GM19452 (cell line): Measurements from ENCODE around the gene DMBX1.

ENCODE experiments used
- ATAC-seq: cut with Tn5 transposase; IDR thresholded peaks from one replicate; pipeline ENCODE4 v1.9.1; 2021; ENCODE audit not compliant: unreplicated experiment

Gene DMBX1

GRCh38 chr1:46489638-46490405 lies at the start of gene DMBX1:
DMBX1 (plus strand) TSS chr1:46489836; CDS start chr1:46507011, 17,175 bp downstream.
- ATAC-seq: no peak

GRCh38 chr1:46440478-46440877 lies 49.2 kb upstream of the DMBX1 start:
- ATAC-seq: no peak

- peak; percentile 52 for ATAC-seq
These were observed 47.1 kb upstream of the DMBX1 start for GRCh38 chr1:46442317-46443161.

DNA sequence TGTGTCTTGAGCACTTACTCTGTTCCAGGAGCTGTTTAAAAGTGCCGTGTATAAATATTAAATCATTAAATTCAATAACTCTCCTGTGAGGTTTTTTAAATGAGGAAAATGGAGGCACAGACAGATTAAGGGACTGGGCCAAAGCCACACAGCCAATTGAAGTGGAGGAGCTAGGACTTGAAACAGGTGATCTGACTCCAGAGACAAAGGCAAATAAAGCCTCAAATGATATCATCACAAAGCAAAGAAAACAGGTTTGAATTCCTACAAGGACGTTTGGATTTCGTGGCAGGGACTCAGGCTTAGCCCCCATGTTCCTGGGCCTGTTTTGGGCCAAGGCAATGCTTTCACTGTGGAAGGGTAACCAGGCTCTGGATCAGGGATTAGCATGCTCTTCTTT lies 45.2 kb upstream of the DMBX1 start:
- ATAC-seq: no peak

DNA sequence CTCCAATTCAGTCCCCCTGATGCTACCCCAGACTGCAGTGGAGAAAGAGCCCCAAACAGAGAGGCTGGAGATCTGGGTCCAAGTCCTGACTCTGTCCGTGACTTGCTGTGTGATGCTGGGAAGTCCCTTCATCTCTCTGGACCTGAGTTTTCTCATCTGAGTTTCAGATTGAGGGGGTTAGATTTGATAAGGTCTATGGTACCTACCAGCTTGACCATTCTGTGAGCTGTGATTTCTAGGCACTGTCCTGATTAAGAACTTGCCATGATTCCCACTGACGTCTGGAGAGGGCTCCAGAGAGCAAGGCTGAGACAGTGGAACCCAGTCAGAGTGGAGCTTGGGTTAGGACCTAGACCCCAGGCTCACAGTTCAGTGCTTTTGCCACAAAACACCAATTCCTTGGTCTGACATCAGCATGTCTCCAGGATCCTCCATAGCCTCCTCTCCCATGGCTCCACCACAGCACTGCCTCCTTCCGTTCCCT lies 43.8 kb upstream of the DMBX1 start:
- ATAC-seq: no peak

DNA sequence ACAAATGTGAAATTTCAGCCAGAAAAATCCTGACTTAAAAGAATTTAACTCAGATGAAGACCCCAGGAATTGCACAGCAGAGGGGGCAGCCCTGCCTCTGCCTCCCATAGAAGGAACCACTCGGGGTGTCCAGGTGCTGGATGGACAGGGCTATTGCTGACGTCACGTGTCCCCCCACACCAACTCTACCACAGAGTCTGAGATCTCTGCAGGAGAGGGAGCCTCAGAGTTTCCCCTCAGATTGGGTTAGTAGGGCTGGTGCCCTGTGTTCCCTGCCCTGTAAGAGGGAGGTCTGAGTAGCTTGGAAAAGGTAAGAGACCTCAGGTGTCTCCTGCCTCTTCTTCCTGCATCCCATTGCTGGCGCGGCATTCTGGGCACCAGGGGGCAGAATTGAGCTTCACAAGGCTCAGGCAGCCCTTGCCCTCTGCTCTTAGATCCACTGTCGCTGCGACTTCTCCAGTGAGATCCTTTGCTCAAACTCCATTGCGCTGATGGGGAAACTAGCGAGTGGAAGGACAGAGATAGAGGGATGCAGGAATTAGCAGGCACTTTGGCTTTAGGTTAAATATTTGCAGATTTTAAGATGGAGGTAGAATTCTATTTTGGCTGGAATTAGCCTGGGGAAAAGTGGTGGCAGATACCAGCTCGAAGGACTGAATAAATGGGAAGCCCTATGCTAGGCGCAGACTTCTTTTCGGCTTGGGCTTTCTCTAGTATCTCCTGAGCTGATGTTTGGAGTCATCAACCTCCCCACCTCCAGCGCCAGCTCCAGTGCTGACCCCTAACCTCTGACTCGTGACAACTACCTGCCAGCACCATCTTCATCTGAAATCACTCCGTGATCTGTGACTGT lies 42.8 kb upstream of the DMBX1 start:
- no peak for ATAC-seq

DNA sequence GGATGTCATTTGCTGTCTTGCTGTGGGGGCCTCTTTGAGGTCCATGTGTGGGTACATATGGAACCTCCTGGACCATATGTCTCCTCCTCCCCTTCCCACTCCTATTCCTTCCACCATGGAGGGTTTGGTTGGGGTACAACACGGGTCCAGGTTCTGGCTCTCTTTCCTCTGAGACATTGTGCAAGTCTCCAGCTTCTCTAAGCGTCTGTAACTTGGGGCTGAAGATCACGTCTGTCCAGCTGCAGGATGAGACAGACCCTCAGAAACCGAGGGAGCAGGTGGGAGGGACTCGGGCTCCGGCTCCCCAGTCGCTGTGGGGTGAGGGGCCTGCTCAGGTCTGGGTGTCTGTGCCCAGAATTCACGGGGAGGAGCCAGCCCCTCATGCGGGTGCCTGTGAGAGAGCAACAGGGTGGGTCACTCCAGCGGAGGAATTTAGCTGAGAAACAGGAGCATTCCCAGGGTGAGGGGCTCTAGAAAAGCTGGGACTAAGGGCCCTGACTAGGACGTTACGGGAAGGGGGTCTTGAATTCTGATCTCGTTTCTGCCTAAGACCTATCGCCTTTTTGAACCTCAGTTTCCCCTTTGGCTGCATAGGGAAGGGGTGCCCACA lies 42.0 kb upstream of the DMBX1 start:
- ATAC-seq: no peak

DNA sequence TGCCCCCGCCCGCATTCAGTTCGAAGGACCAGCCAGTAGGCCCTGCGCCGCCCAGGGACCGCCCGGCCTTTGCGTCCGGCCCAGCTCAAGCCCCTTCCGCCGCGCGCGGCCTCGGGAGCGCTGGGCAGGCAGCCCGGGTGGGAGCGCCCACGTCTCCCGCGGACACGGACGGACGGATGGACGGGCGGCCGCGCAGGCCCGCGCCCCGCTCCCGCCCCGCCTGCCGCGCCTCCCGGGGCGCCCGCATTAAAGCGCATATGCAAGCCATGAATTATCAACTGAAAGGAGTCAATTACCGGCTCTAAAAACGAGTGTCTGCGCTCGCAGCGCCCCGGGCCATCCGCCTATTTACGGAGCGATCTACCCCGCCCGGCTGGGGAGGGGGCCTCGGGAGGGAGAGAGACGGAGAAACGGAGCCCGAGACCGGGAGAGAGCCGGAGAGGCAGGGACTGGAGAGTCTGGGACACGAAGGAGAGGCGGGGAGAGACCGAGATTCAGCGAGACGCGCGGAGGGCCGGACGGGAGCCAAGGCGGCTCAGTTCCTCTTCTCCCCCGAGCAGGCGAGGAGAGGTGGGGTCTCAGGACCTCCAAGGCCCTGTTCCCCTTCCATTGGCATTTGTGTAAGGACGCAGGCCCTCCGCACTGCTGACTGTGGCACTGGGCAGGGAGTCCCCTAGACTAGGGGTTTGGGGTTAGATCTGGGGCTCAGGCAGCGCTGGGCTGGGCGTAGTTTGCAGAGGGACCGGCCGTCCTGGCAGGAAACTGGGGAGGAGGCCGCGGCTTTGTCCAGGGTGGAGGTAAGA lies 41.3 kb upstream of the DMBX1 start:
- no peak for ATAC-seq

DNA sequence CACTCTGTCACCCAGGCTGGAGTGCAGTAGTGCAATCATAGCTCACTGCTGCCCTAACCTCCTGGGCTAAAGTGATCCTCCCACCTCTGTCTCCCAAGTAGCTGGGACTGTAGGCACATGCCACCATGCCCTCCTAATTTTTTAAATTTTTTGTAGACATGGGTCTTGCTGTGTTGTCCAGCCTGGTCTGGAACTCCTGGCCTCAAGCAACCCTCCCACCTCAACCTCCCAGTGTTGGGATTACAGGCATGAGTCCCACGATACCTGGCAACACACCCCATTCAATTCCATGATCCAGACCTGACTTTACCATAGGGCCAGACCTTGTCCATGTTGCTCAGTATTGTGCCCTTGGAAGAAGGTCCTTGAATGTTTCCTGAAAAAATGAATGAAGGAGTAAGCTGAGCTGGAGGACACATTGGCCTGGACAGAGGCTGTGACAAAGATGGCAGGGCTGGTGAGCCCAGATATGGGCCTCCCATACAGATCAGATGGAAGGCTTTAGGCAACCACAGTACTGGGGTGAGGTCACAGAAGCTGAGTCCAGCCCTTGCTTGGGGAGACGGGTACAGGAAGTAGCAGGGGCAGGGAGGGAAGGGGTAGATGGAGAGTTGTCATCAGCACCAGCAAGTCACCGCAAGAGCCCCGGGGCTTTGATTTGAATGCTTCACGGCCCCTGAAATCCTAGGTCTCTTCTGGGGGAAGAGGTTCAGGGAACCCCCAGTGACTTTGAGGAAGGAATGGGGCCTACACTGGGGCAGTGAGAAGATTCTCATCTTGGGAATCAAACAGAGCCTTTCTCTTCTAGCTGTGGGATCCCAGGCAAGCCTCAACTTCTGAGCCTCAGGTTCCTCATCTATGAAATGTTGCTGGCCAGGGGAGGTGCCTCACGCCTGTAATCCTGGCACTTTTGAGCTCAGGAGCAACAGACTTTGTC lies 40.1 kb upstream of the DMBX1 start:
- ATAC-seq: no peak

- ATAC-seq: no peak
These were observed 39.5 kb upstream of the DMBX1 start for GRCh38 chr1:46450160-46450517.

DNA sequence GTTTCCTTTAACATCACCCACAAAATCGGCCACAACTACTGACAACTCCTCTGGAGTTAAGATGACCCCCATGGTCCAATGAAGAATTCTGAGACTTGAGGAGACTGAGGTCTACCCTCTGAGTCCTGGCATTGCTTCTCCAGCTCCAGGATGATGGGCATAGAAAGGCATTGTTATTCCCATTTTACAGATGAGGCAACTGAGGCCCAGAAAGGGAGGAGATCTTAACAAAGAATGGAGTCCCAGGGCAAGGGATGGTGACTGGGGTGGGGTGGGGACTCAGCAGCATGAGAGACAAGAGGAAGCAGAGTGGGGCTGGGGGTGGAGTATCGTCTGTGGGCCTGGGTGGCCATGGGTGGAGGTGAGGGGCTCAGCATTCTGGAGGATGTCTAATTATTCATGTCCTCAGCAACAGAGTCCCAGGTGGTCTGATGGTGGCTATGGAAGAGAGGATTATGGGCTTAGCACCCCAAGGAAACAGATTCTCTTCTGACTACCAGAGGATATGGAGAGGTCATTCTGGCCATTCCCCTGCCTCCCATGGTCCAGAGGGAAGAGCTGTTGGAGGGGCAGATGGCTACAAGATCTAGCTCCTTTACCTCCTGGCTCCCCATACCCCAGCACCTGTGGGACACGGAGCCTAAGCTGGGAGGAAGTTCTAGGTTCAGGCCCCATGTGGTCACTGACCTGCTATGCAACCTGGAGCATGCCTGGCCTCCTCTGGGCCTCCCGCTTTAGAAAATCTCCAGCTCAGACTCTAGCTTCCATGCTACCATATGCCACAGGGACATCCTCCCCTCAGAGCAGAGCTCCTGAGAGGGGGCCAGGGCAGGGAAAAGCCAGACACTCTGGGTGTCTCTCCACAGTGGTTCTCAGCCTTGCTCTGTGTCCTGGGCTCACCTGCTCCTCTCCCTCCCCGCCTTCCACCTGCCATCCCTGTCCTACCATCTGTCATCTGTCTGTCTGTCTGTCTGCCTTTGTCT lies 37.4 kb upstream of the DMBX1 start:
- no peak for ATAC-seq

- ATAC-seq: no peak
These were observed 36.7 kb upstream of the DMBX1 start for GRCh38 chr1:46452931-46453325.

DNA sequence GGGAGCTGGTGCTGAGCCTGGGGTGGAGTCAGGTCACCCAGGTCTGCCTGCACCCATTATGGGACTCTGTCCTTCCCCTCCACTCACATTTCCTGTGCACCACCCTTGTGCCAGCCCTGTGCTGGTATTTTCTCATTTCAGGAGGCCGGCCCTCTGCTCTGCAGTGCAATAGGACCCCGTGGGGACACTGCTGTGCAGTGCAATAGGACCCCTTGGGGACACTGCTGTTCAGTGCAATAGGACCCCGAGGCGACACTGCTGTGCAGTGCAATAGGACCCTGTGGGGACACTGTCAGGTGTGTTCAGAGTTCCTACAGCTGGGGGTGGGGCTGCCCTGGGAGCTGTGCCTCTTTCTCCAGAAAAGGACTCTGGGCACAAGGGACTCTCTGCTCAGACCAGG lies 36.2 kb upstream of the DMBX1 start:
- no peak for ATAC-seq

DNA sequence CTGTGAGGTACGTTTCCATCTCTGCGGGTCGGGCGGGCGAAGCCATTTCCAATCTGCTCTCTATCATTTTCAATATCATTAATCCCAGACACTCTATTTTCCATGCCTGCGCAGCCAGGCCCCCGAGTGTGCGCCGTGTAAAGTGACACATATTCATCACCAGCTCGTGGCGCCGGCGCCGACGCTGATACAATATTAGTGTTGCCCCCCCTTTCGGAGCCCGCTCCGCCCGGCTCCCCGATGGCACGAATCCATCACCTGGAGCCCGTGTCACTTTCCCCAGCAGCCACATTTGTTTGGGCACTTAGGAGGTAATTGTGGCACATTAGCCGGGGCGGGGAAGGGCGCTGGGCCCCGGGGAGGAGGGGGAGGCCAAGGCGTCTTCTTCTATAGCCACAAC lies 33.7 kb upstream of the DMBX1 start:
- ATAC-seq: no peak

GRCh38 chr1:46456411-46456963 lies 33.1 kb upstream of the DMBX1 start:
- ATAC-seq: no peak

DNA sequence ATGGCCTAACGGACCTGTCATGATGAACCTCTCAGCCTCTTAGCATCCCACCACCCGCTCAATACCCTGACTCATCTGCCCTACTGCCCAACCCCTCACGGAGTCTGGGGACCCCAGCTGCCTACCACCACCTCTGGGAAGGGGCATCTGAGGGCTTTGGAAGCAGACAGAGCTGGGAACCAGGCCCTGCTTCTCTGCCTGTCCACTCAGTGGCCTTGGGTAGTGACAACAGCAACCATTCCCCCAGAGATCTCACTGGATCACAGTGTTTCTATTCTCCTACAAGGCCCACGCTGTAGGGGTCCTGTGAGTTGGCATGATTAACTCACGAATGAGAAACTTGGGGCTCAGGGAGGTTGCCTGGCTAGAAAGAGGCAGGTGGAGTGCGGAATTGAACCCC lies 32.5 kb upstream of the DMBX1 start:
- ATAC-seq: no peak

DNA sequence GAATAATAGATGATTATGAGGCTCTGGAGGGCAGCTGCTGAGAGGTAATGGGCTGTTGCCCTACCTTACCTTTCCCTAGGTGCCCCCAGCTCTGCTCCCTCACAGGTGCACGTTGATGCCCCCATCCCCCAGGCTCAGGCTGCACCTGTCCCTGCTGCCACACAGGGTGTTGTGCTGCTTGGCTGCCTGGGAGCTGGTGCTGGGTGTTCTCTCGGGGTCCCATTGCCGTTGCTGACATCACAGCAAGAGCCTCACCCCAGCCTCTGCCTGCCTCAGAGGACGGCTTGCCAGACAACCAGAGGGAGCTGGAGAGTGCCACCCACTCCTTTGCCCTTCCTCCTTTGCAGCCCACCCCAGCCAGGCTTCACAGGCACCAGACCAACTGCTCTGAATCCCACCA lies 31.4 kb upstream of the DMBX1 start:
- no peak for ATAC-seq

DNA sequence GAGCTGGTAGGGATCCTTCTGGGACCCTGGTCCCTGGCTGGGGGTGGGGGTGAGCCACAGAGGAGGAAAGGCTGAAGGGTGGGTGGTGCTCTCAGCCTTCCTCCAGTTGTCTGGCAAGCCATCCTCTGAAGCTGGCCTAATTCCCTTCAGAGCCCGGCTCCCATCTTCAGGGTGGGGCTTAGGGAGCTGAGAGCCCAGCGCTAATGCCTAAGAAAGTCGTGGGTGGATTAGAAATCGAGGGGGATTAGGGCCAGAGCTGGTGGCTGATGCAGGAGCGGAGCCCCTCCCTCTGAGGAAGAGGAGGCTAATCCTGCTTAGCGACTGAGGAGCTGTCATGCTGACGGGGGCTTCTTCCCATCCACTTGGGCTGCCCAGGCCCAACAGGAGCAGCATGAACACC lies 30.8 kb upstream of the DMBX1 start:
- no peak for ATAC-seq
